ENCODE data around the gene DTX3. TPM values are rescaled to one million over a fixed set of nuclear protein-coding genes. Genes with fewer than 3 reads are reported as not detected.
A peak's percentile ranks its signal among the peaks of the same experiment; 100 is the strongest.

Gene DTX3
- total RNA-seq, 1 experiment from 2014 or later = 42.9 TPM

GRCh38 chr12:57576613-57577160 is 27.9 kb upstream of the DTX3 start:
- H3K4me3 ChIP-seq (ENCODE audit: insufficient read depth, low read depth, low read length) = no peak overlapping the region
- H3K36me3 ChIP-seq (replicated peaks; ENCODE audit: control insufficient read depth, insufficient read depth, low read length) = peaks cover 28% of the 10 kb centered on the region
- no peaks in the 10 kb centered on the region; the same call in 1 of the 2 replicates for H3K27me3 ChIP-seq (ENCODE audit: control insufficient read depth, insufficient read depth, low read length)
- no peak for DNase-seq

GRCh38 chr12:57577981-57578758 is 26.5 kb upstream of the DTX3 start:
- Histone ChIP-seq H3K36me3 (replicated peaks; ENCODE audit: control insufficient read depth, insufficient read depth, low read length) (peaks cover 21% of the 10 kb centered on the region), H3K4me3 (ENCODE audit: insufficient read depth, low read depth, low read length) (no peak overlapping the region)

GRCh38 chr12:57579011-57579410 is 25.6 kb upstream of the DTX3 start:
- peaks cover 21% of the 10 kb centered on the region for H3K36me3 ChIP-seq (replicated peaks; ENCODE audit: control insufficient read depth, insufficient read depth, low read length)
- H3K27me3 ChIP-seq (ENCODE audit: control insufficient read depth, insufficient read depth, low read length) = no peaks in the 10 kb centered on the region; the same call in 1 of the 2 replicates
- no peak for DNase-seq
- H3K4me3 ChIP-seq (ENCODE audit: insufficient read depth, low read depth, low read length) = no peak overlapping the region

More at GRCh38 chr12:57577981-57578758, 26.5 kb upstream of the DTX3 start:
- no peaks in the 10 kb centered on the region; the same call in 1 of the 2 replicates for H3K27me3 ChIP-seq (ENCODE audit: control insufficient read depth, insufficient read depth, low read length)
- DNase-seq = no peak

GRCh38 chr12:57579677-57580465 is 24.8 kb upstream of the DTX3 start:
- Histone ChIP-seq H3K27me3 (ENCODE audit: control insufficient read depth, insufficient read depth, low read length) (no peaks in the 10 kb centered on the region; the same call in 1 of the 2 replicates), H3K4me3 (ENCODE audit: insufficient read depth, low read depth, low read length) (no peak overlapping the region), H3K36me3 (replicated peaks; ENCODE audit: control insufficient read depth, insufficient read depth, low read length) (peaks cover 21% of the 10 kb centered on the region)
- DNase-seq = no peak

- H3K4me3 ChIP-seq (ENCODE audit: insufficient read depth, low read depth, low read length) = no peak overlapping the region
- H3K36me3 ChIP-seq (replicated peaks; ENCODE audit: control insufficient read depth, insufficient read depth, low read length) = peaks cover 19% of the 10 kb centered on the region
- peaks cover 2% of the 10 kb centered on the region; the same call in 1 of the 2 replicates for H3K27me3 ChIP-seq (ENCODE audit: control insufficient read depth, insufficient read depth, low read length)
- DNase-seq = no peak
Measured at GRCh38 chr12:57580466-57580795, 24.2 kb upstream of the DTX3 start.

- H3K27me3 ChIP-seq (ENCODE audit: control insufficient read depth, insufficient read depth, low read length) = peaks cover 3% of the 10 kb centered on the region; the same call in 1 of the 2 replicates
- no peak overlapping the region for H3K4me3 ChIP-seq (ENCODE audit: insufficient read depth, low read depth, low read length)
- no peak for DNase-seq
- peaks cover 13% of the 10 kb centered on the region for H3K36me3 ChIP-seq (replicated peaks; ENCODE audit: control insufficient read depth, insufficient read depth, low read length)
Measured at GRCh38 chr12:57581802-57582201, 22.8 kb upstream of the DTX3 start.

- H3K4me3 ChIP-seq (ENCODE audit: insufficient read depth, low read depth, low read length) = no peak overlapping the region
- no peak for DNase-seq
- peaks cover 13% of the 10 kb centered on the region for H3K36me3 ChIP-seq (replicated peaks; ENCODE audit: control insufficient read depth, insufficient read depth, low read length)
- H3K27me3 ChIP-seq (ENCODE audit: control insufficient read depth, insufficient read depth, low read length) = peaks cover 3% of the 10 kb centered on the region; the same call in 1 of the 2 replicates
Measured at GRCh38 chr12:57582440-57582839, 22.2 kb upstream of the DTX3 start.

GRCh38 chr12:57583008-57583831 is 21.4 kb upstream of the DTX3 start:
- Histone ChIP-seq H3K36me3 (replicated peaks; ENCODE audit: control insufficient read depth, insufficient read depth, low read length) (peaks cover 9% of the 10 kb centered on the region), H3K27me3 (ENCODE audit: control insufficient read depth, insufficient read depth, low read length) (peaks cover 5% of the 10 kb centered on the region), H3K4me3 (ENCODE audit: insufficient read depth, low read depth, low read length) (no peak overlapping the region)
- DNase-seq = peak; percentile 92

GRCh38 chr12:57584050-57584449 is 20.6 kb upstream of the DTX3 start:
- no peak for DNase-seq
- Histone ChIP-seq H3K27me3 (ENCODE audit: control insufficient read depth, insufficient read depth, low read length) (peaks cover 8% of the 10 kb centered on the region), H3K36me3 (replicated peaks; ENCODE audit: control insufficient read depth, insufficient read depth, low read length) (peaks cover 9% of the 10 kb centered on the region), H3K4me3 (ENCODE audit: insufficient read depth, low read depth, low read length) (no peak overlapping the region)

- Histone ChIP-seq H3K4me3 (ENCODE audit: insufficient read depth, low read depth, low read length) (no peak overlapping the region), H3K36me3 (replicated peaks; ENCODE audit: control insufficient read depth, insufficient read depth, low read length) (peaks cover 9% of the 10 kb centered on the region), H3K27me3 (ENCODE audit: control insufficient read depth, insufficient read depth, low read length) (peaks cover 8% of the 10 kb centered on the region)
- no peak for DNase-seq
Measured at GRCh38 chr12:57584690-57585089, 19.9 kb upstream of the DTX3 start.

GRCh38 chr12:57585156-57585555 is 19.5 kb upstream of the DTX3 start:
- Histone ChIP-seq H3K27me3 (ENCODE audit: control insufficient read depth, insufficient read depth, low read length) (peaks cover 8% of the 10 kb centered on the region), H3K36me3 (replicated peaks; ENCODE audit: control insufficient read depth, insufficient read depth, low read length) (peaks cover 9% of the 10 kb centered on the region), H3K4me3 (ENCODE audit: insufficient read depth, low read depth, low read length) (no peak overlapping the region)
- DNase-seq = no peak

GRCh38 chr12:57586128-57586527 is 18.5 kb upstream of the DTX3 start:
- Histone ChIP-seq H3K27me3 (ENCODE audit: control insufficient read depth, insufficient read depth, low read length) (peaks cover 8% of the 10 kb centered on the region), H3K4me3 (ENCODE audit: insufficient read depth, low read depth, low read length) (no peak overlapping the region), H3K36me3 (replicated peaks; ENCODE audit: control insufficient read depth, insufficient read depth, low read length) (peaks cover 7% of the 10 kb centered on the region)
- DNase-seq = no peak

GRCh38 chr12:57586832-57587429 is 17.7 kb upstream of the DTX3 start:
- Histone ChIP-seq H3K27me3 (ENCODE audit: control insufficient read depth, insufficient read depth, low read length) (peaks cover 9% of the 10 kb centered on the region), H3K4me3 (ENCODE audit: insufficient read depth, low read depth, low read length) (no peak overlapping the region), H3K36me3 (replicated peaks; ENCODE audit: control insufficient read depth, insufficient read depth, low read length) (no peaks in the 10 kb centered on the region; the same call in 1 of the 2 replicates)
- DNase-seq = no peak
